Endometrial microvascular endothelial cells (primary cell): ENCODE data around the gene EMID1. TPM values are rescaled to one million over a fixed set of nuclear protein-coding genes. Genes with fewer than 3 reads are reported as not detected.

ENCODE experiments used
- in situ Hi-C: cut with HindIII; loops from 2 replicates; pipeline ENCODE4 v1.10.0; 2017; ENCODE audit warnings: low sequenced_read_pairs, low pct_unique_long_range_greater_than_20kb; ENCODE audit errors: inconsistent ontology term
- total RNA-seq: library from RNA; depleted of rRNA; stranded (reverse); fragments of >200 nt; gene quantifications from one replicate; pipeline ENCODE4 v1.2.3, GENCODE V29; 2015; ENCODE audit errors: inconsistent ontology term

EMID1 gene
- total RNA-seq, 1 donor from 2014 or later = not detected

- in situ Hi-C loops = no loop called here
Measured at GRCh38 chr22:29253561-29254285, 48.0 kb downstream of the EMID1 start.

GRCh38 chr22:29254286-29254660, 48.6 kb downstream of the EMID1 start:
- in situ Hi-C loops = no loop called here

GRCh38 chr22:29255064-29255621, 49.4 kb downstream of the EMID1 start:
- in situ Hi-C loops = no loop called here

DNA sequence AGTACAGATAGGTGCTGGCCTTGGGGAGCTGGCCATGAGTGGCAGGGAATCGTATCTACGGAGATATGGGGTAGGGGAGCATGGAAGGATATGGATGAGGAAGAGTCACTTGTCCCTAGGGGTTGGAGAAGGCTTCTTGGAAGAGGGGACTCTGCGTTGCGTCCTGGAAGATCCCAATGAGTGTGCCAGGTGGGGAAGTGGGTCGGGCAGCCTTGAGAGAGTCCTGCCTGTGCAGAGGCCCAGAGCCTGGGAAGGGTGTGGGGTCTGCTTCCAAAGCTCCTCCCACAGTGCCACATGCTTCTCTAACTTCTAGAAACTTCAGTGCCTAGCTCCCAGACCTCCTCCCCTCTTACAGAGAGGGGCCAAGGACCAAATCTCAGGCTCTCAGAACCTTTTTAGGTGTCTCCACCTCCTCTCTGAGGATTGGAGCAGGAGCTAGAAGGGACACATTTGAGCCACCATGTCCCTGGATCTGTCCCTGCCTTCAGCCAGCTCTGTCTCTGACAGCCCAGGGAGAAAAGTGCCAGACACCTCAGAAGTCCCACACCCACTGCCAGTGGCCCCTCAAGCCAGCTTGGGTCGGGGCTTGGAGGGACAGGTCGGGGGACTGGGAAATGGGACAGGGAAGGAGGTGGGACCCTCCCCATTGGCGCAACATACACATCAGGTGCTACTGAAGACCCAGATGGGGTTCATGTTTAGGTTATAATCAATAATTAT, 51.1 kb downstream of the EMID1 start:
- in situ Hi-C loops = no loop called here

DNA sequence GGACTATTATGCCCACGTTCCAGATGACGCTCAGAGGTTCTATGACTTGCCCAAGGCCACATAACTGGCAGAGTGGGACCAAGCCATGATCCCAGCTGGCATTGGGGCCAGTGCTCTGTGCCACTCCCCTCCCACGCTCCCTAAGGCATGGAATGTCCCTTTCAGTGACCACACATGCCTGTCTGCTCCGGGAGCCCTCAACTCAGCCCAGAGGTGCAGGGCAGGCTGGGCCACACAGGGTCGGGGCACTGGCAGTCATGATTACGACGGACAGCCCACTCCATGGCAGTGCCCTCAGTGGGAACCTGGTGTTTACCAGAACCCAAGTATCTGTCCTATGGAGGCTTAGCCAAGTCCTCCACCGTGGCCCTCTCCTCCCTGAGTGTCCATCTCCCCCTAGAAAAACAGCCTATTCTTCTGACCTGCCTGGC, 52.1 kb downstream of the EMID1 start:
- in situ Hi-C loops = no loop called here

- in situ Hi-C loops = no loop called here
Measured at GRCh38 chr22:29258407-29259252, 52.9 kb downstream of the EMID1 start.

GRCh38 chr22:29259253-29259899, 53.7 kb downstream of the EMID1 start:
- in situ Hi-C loops = no loop called here

DNA sequence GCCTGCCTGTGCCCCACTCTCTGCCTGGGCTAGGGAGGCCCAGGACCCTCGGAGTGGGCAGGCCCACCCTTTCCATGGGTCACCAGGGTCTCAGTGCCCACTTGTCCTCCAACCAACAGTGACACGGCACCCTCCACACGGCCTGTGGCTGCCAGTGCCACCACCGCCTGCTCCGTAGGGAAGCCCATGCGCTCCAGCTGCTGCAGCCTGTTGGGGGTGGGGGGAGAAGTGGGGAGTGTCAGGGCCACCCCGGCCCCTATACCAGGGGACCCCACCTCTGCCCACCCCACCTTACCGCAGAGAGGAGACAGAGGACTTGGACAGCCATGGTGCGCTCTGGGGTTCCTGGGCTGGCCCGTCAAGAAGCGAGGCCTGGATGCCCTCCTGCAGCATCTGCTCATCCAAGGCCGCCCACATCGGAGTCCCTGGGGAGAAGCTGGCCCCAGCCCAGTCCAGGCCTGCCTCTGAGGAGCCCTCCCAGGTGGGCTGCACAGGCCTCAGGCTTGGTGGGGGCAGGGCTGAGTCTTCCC, 54.4 kb downstream of the EMID1 start:
- in situ Hi-C loops = no loop called here

DNA sequence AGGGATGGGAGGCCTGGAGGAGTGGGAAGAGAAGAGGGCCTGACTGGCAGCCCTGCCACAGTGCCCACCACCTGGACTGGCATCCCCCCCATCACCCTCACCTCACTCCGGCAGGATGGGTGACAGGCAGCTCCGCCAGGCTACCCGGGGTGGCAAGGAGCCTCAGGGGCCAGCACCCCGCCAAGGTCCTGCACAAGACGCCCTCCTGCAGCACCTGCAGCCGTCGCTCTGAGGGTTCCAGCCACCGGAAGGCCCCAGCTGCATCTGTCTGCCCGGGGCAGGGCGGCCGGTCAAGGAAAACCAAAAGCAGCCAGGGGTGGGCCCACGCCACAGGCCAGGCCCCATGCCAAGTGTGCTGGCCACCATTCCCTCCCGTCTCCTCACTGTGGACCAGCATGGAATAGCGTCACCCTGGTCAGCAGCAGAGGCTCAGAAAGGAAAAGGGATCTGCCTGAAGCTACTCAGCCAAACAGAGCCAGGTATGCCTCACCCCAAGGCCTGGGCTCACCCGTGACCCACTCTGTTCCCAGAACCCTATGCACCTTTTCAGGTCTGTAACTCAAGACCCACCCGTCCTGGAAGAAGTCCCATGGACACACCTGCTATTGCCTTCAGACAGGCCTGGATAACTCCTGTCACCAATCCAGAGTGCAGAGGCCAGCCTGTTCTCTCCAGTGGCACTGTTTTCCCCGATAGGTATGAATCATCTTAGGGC, 55.1 kb downstream of the EMID1 start:
- in situ Hi-C loops = no loop called here

- in situ Hi-C loops = no loop called here
Measured at GRCh38 chr22:29263791-29264276, 58.1 kb downstream of the EMID1 start.

GRCh38 chr22:29265305-29265704, 59.6 kb downstream of the EMID1 start:
- in situ Hi-C loops = no loop called here

DNA sequence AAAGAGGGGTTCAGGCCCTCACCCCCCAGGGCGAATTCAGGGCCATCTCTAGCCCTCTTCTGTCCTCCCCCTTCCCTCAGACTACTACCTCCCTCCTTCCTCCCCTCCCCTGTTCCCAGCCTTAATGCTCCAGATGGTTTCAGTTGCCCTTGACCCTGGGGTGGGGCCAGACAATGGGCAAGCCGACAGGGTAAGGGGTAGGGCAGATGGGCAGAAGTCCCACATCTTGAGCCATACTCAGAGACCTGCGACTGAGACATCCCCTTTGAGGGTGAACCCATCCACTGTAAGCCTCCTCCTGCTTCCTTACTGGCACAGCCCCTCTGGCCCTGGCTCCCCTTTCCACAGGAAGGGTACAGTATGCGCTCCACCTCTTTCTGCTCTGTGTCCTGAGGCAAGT, 60.2 kb downstream of the EMID1 start:
- in situ Hi-C loops = no loop called here

DNA sequence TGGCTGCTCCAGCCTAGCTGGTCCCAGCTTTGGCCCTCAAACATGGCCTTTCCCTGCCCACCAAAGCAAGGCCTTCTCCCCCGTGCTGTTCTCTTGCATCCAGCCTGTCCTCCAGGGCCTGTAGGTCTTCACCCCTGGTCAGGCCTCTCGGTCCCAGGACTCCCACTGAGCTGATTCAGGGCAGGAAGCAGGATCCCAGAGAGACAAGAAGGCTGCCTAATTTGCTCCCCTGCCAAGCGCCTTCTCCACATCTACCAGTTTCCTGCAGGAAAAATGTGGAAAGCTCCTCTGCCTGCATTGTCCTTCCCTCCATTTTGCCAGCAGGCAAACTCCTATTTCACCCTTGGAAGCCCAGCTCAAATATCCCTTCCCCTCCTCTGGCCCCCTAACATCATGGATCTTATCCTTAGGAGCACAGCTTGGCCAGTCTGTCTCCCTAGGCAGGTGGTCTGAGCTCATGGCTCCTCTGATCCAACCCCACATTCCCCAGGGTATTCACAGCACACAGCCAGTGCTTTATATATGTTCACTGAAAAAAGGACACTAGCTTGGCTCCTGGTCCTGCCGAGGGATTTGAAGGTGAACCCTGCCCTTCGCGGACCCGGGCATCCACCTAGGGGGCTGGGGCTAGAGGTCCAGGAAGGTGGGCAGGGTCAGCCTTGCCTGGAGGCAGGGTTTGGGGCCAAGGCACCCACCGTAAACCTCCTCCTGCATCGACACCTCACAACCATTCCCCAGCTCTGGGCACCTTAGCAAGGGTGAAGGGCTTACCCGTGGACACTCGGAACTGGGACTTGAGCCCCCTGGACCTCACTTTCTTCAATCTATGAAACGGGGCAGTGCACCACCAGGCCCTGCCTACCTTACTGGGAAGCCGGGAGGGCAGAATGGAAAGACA, 61.1 kb downstream of the EMID1 start:
- in situ Hi-C loops = no loop called here

- in situ Hi-C loops = no loop called here
Measured at GRCh38 chr22:29267462-29267857, 61.8 kb downstream of the EMID1 start.

DNA sequence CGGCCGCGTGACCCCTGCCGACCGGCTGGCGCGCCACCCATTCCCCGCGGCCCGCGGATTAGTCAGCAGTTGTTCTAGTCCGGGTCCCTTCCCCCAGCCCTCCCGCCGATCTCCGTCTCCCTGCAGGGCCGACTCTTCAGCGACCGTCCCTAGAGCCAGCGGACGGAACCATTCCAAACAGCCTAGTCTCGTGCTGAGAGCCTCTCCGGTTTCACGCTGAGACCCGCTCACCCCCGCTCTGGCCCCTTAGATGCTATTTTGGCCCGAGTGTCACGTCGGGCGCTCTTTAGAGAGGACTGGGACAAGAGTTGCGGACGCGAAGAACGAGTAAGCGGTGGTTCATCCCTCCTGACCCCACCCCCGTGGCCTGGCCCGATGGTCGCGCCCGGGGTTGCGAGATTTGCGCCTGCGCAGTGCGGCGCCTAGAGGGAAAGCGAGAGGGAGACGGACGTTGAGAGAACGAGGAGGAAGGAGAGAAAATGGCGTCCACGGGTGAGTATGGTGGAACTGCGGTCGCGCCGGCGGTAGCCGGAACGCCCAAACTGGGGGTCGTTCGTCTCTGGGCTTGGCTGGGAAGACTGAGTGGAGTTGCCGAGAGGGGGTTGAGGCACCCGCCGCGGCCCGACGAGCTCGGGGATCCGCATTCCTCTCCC, 62.3 kb downstream of the EMID1 start, which contains the start of the genes EWSR1 and RHBDD3:
Gene EWSR1, plus strand, starts transcription at position 411 of the 653 bp plus-strand sequence. Its CDS starts 69 bp downstream, at position 480.
Gene RHBDD3, minus strand, starts transcription at position 124 of the 653 bp plus-strand sequence. CDS start 2,355 bp downstream, outside the sequence.
- in situ Hi-C loops = no loop called here

- in situ Hi-C loops = no loop called here
Measured at GRCh38 chr22:29268511-29269229, 63.0 kb downstream of the EMID1 start.
